ENCODE results near the gene BACE1. TPM values are rescaled to one million over a fixed set of nuclear protein-coding genes. Genes with fewer than 3 reads are reported as not detected.

BACE1 gene
- total and polyA plus RNA-seq, 2 of the 13 experiments (the other 11 are each of a cell fraction or from before 2014, with no cell fraction given), result 7.5 to 17.9 TPM

- TF ChIP-seq POGZ (CRISPR knock-in tag; IDR thresholded peaks at IDR 0.05) (peak; percentile 53; the same call in 1 of the 2 replicates), GATAD1 (CRISPR knock-in tag; IDR thresholded peaks at IDR 0.05) (peak; percentile 80), KDM3A (CRISPR knock-in tag; IDR thresholded peaks at IDR 0.05; ENCODE audit: low read depth) (peak; percentile 78; the same call in 1 of the 2 replicates), CREM (IDR thresholded peaks at IDR 0.05) (peak; percentile 73), CREM (CRISPR knock-in tag; IDR thresholded peaks at IDR 0.05) (no peak), ZNF572 (CRISPR knock-in tag; IDR thresholded peaks at IDR 0.05) (peak; percentile 49; the same call in 1 of the 2 replicates), GABPA (IDR thresholded peaks at IDR 0.05; ENCODE audit: low read depth, low read length) (peak; percentile 72), GABPA (CRISPR knock-in tag; IDR thresholded peaks at IDR 0.05; ENCODE audit: low read depth) (peak; percentile 94), ZNF788 (CRISPR knock-in tag; IDR thresholded peaks at IDR 0.05; ENCODE audit: borderline replicate concordance) (peak; percentile 64; the same call in 1 of the 2 replicates), ZNF557 (CRISPR knock-in tag; IDR thresholded peaks at IDR 0.05) (no peak), ZNF451 (CRISPR knock-in tag; IDR thresholded peaks at IDR 0.05) (no peak), IRF2 (CRISPR knock-in tag; IDR thresholded peaks at IDR 0.05) (peak; percentile 98)
- TF ChIP-seq, protein P1, sequence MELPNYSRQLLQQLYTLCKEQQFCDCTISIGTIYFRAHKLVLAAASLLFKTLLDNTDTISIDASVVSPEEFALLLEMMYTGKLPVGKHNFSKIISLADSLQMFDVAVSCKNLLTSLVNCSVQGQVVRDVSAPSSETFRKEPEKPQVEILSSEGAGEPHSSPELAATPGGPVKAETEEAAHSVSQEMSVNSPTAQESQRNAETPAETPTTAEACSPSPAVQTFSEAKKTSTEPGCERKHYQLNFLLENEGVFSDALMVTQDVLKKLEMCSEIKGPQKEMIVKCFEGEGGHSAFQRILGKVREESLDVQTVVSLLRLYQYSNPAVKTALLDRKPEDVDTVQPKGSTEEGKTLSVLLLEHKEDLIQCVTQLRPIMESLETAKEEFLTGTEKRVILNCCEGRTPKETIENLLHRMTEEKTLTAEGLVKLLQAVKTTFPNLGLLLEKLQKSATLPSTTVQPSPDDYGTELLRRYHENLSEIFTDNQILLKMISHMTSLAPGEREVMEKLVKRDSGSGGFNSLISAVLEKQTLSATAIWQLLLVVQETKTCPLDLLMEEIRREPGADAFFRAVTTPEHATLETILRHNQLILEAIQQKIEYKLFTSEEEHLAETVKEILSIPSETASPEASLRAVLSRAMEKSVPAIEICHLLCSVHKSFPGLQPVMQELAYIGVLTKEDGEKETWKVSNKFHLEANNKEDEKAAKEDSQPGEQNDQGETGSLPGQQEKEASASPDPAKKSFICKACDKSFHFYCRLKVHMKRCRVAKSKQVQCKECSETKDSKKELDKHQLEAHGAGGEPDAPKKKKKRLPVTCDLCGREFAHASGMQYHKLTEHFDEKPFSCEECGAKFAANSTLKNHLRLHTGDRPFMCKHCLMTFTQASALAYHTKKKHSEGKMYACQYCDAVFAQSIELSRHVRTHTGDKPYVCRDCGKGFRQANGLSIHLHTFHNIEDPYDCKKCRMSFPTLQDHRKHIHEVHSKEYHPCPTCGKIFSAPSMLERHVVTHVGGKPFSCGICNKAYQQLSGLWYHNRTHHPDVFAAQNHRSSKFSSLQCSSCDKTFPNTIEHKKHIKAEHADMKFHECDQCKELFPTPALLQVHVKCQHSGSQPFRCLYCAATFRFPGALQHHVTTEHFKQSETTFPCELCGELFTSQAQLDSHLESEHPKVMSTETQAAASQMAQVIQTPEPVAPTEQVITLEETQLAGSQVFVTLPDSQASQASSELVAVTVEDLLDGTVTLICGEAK (IDR thresholded peaks at IDR 0.05), result no peak
- TF ChIP-seq, protein P1 (CRISPR knock-in tag; IDR thresholded peaks at IDR 0.05), result peak; percentile 15; the same call in 1 of the 2 replicates
- TF ChIP-seq, protein P2, sequence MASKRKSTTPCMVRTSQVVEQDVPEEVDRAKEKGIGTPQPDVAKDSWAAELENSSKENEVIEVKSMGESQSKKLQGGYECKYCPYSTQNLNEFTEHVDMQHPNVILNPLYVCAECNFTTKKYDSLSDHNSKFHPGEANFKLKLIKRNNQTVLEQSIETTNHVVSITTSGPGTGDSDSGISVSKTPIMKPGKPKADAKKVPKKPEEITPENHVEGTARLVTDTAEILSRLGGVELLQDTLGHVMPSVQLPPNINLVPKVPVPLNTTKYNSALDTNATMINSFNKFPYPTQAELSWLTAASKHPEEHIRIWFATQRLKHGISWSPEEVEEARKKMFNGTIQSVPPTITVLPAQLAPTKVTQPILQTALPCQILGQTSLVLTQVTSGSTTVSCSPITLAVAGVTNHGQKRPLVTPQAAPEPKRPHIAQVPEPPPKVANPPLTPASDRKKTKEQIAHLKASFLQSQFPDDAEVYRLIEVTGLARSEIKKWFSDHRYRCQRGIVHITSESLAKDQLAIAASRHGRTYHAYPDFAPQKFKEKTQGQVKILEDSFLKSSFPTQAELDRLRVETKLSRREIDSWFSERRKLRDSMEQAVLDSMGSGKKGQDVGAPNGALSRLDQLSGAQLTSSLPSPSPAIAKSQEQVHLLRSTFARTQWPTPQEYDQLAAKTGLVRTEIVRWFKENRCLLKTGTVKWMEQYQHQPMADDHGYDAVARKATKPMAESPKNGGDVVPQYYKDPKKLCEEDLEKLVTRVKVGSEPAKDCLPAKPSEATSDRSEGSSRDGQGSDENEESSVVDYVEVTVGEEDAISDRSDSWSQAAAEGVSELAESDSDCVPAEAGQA (IDR thresholded peaks at IDR 0.05; ENCODE audit: low read depth), result peak; percentile 34; the same call in 1 of the 2 replicates
- TF ChIP-seq, protein P2 (CRISPR knock-in tag; IDR thresholded peaks at IDR 0.05; ENCODE audit: borderline replicate concordance), result no peak
Observed at GRCh38 chr11:117316197-117316961, at the start of gene BACE1 (continued).
